GM12874 (cell line): ENCODE measurements around the gene GNAZ.

Source experiments
- TF ChIP-seq, protein P1 (sequence below): IDR thresholded peaks from 2 replicates; pipeline ENCODE4 v1.5.1; 2011; ENCODE audit warnings: low read depth, mild to moderate bottlenecking, control low read depth, low read length, moderate library complexity; ENCODE audit not compliant: insufficient read depth

Gene GNAZ

GRCh38 chr22:23032658-23033057, 37.7 kb upstream of the GNAZ start:
- TF ChIP-seq, protein P1, sequence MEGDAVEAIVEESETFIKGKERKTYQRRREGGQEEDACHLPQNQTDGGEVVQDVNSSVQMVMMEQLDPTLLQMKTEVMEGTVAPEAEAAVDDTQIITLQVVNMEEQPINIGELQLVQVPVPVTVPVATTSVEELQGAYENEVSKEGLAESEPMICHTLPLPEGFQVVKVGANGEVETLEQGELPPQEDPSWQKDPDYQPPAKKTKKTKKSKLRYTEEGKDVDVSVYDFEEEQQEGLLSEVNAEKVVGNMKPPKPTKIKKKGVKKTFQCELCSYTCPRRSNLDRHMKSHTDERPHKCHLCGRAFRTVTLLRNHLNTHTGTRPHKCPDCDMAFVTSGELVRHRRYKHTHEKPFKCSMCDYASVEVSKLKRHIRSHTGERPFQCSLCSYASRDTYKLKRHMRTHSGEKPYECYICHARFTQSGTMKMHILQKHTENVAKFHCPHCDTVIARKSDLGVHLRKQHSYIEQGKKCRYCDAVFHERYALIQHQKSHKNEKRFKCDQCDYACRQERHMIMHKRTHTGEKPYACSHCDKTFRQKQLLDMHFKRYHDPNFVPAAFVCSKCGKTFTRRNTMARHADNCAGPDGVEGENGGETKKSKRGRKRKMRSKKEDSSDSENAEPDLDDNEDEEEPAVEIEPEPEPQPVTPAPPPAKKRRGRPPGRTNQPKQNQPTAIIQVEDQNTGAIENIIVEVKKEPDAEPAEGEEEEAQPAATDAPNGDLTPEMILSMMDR: no peak

DNA sequence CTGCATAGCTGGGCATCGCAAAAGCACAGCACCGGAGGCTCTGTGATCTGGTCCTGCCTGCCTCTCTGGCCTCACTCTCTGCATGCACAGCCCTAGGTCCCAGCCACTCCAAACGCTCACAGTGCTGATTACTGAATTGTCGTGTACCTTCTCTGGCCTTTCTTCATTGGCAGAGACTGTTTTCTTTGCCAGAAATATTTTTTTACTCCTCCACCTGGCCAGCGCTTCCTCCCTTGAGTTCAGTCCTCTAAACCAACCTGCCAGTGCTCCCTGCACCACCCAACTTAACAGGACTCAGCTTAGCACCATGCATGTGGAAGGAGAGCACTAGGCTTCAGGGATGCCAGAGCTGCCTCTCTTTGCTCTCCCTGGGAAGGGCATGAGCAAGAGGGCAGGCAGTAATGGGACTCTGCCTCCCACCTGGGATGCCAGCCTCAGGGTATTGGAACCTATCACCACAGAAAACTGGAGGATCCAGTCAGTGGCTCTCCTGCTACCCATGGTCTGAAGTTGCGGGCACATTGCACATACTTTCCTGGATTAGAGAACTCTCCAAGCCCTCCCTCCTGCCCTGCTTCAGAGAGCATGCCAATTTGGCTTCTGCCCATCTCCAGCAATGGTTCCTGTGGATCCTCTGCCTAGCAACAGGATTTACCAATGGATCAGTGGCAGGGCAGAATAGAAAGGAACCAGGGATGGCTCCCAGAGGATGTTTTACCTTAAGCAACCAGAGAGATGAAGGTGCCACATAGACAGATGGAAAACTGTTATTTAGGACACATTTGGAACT, 37.0 kb upstream of the GNAZ start:
- TF ChIP-seq, protein P1: no peak

DNA sequence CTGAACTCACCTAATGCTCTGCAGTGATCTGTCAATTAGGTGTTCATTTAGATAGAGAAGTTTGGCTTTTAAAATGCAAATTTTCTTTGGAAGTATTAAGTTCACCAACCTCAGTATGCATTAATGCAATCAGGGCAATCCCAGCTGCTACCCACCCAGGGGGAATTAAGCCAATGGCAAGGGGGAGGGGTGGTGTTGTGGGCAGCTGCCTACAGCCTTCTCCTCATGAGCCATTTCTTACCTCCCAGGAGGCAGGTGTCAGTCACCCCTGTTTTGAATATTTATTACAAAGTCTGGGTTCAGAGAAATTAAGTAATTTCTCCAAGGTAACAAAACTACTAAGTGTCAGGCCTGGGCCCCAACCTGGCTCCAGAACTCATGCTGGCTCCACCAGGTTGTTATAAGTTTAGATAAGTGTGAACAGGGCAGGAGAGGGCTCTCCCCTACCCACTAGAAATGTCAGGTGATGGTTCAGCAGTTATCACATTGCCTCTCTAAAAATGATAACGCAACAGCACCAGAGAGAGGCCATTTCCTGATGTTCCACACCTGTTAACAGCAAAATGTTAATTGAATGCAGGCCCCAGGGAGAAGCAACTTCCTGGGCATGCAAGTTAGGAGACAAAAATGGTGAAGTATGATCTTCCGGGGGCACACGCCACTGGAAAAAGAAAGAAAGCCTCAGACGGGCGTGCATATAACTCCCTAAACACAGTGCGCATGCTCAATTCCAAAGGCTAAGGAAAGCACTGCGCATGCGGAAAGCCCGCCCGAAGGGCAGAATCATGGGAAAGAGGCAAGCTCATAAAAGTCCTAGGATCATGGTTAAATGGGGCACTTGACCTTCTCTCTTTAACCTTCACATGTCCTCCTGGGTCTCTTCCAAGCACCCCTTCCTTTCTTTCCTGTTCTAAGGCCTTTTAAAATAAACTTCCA, 35.4 kb upstream of the GNAZ start:
- TF ChIP-seq, protein P1: no peak

GRCh38 chr22:23035557-23036277, 34.6 kb upstream of the GNAZ start:
- TF ChIP-seq, protein P1: no peak

DNA sequence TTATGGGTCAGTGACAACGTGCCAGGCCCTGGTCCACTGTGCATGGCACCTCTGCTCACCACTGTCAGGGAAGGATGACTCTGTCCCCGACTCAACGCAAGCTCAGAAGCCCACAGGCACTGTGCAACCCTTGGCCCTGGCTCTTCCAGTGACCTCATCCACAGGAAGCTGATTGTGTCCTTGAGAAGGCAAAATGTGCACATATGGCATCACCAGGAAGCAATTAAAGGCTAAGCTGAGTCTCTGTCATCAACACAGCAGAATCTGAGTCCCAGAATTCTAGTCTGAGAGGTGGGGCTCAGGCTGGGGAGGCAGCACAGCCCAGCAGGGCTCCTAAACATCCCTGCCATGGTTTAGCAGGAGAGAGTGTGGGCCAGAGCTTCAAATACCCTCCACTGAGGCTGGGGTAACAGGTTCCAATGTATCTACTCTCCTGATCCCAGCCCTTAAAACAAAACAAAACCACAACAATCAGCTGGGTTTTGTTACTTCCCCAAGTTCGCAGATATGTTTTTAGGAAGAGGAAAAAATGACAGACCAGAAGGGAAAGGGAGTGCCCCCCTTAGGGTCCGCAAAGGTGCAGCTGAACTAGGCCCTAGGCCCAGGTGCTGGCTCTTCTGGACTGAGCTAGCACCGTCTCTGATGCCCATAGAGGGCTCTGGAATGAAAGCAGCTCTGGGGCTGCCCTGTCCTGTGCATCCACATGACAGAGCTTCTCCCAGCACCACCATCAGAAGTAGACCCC, 33.5 kb upstream of the GNAZ start:
- TF ChIP-seq, protein P1: no peak

GRCh38 chr22:23037429-23038333, 32.6 kb upstream of the GNAZ start:
- TF ChIP-seq, protein P1: no peak
